Osteoblast (primary cell): ENCODE measurements around the gene GRID1. TPM values are rescaled to one million over a fixed set of nuclear protein-coding genes. Genes with fewer than 3 reads are reported as not detected.
A peak's percentile ranks its signal among the peaks of the same experiment; 100 is the strongest.

Experiments
- DNase-seq: peaks from one replicate; pipeline ENCODE4 v3.0.0; 2011; ENCODE audit warnings: low spot score, mixed read lengths; ENCODE audit not compliant: insufficient read length; ENCODE audit errors: missing footprints
- H2AFZ ChIP-seq: 2 replicates; pipeline ENCODE4 v1.6.0; 2011; ENCODE audit warnings: mild to moderate bottlenecking, low read length
- H3K27ac ChIP-seq: 2 replicates; pipeline ENCODE4 v1.5.1; 2011; ENCODE audit warnings: mild to moderate bottlenecking, low read depth, low read length, moderate library complexity
- H3K27me3 ChIP-seq: 2 replicates; pipeline ENCODE4 v1.6.0; 2012; ENCODE audit warnings: mild to moderate bottlenecking, control low read depth, inconsistent platforms, low read length, moderate library complexity; ENCODE audit not compliant: insufficient read depth
- H3K36me3 ChIP-seq: 2 replicates; pipeline ENCODE4 v1.5.1; 2011; ENCODE audit warnings: mild to moderate bottlenecking, low read length, control low read depth, moderate library complexity; ENCODE audit not compliant: insufficient read depth
- H3K4me1 ChIP-seq: 2 replicates; pipeline ENCODE4 v1.5.1; 2011; ENCODE audit warnings: mild to moderate bottlenecking, low read length, control low read depth, moderate library complexity; ENCODE audit not compliant: insufficient read depth
- H3K4me2 ChIP-seq: 2 replicates; pipeline ENCODE4 v1.6.0; 2011; ENCODE audit warnings: mild to moderate bottlenecking, low read length; ENCODE audit not compliant: insufficient read depth
- H3K4me3 ChIP-seq: fragments of 200-600 bp; sonication (generic); 3 replicates; pipeline ENCODE4 v1.5.1; 2012; ENCODE audit warnings: mild to moderate bottlenecking, low read length, inconsistent platforms; ENCODE audit not compliant: insufficient read depth
- H3K79me2 ChIP-seq: 2 replicates; pipeline ENCODE4 v1.6.0; 2012; ENCODE audit warnings: mild to moderate bottlenecking, low read length, control low read depth, inconsistent platforms; ENCODE audit not compliant: insufficient read depth
- H3K9me3 ChIP-seq: 2 replicates; pipeline ENCODE4 v1.5.1; 2011; ENCODE audit warnings: low read depth, low read length, control low read depth
- H4K20me1 ChIP-seq: 2 replicates; pipeline ENCODE4 v1.6.0; 2012; ENCODE audit warnings: mild to moderate bottlenecking, low read length, control low read depth; ENCODE audit not compliant: insufficient read depth
- CTCF ChIP-seq: IDR thresholded peaks from 2 replicates; pipeline ENCODE4 v1.5.1; 2011; ENCODE audit warnings: mild to moderate bottlenecking, low read depth, low read length, moderate library complexity; ENCODE audit errors: extremely low read depth
- total RNA-seq: library from RNA; depleted of rRNA; stranded (reverse); fragments of >200 nt; gene quantifications from 2 replicates; pipeline ENCODE4 v1.2.3, GENCODE V29; 2012

The GRID1 gene
- total RNA-seq, 1 donor = not detected

GRCh38 chr10:86373828-86374227 lies 7.2 kb upstream of the GRID1 start:
- TF ChIP-seq CTCF = no peak

DNA sequence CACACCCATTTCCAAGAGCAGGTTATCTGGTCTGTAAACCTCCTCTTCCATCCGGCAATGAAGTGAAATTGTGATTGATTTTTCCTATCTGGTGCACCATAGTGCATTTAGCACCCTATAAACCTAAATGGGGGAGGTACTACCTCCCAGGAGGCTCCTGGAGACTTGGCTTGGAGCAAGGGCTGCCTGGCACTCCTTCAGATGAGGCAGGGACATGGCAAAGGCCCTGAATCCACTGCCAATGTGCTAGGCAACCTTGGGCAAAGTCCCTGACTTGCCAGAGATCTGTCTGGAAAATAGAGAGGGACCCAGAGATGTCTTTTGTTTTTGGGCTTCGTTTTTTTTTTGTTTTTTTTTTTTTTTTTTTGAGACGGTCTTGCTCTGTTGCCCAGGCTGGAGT lies 6.7 kb upstream of the GRID1 start:
- Histone ChIP-seq H2AFZ (no peak overlapping the region), H3K79me2 (no peaks in the 10 kb centered on the region), H3K36me3 (no peaks in the 10 kb centered on the region), H3K4me2 (no peak overlapping the region), H3K9me3 (no peaks in the 10 kb centered on the region), H3K27me3 (peaks cover 34% of the 10 kb centered on the region), H3K27ac (no peak overlapping the region), H3K4me1 (no peaks in the 10 kb centered on the region), H4K20me1 (no peaks in the 10 kb centered on the region), H3K4me3 (no peak overlapping the region)
- TF ChIP-seq CTCF = no peak
- DNase-seq = peak; percentile 48

More at GRCh38 chr10:86373828-86374227, 7.2 kb upstream of the GRID1 start:
- Histone ChIP-seq H3K36me3 (no peaks in the 10 kb centered on the region), H3K4me2 (no peak overlapping the region), H3K4me3 (no peak overlapping the region), H3K27ac (no peak overlapping the region), H3K4me1 (no peaks in the 10 kb centered on the region), H2AFZ (no peak overlapping the region), H3K9me3 (no peaks in the 10 kb centered on the region), H3K27me3 (peaks cover 28% of the 10 kb centered on the region), H3K79me2 (no peaks in the 10 kb centered on the region), H4K20me1 (no peaks in the 10 kb centered on the region)
- no peak for DNase-seq

DNA sequence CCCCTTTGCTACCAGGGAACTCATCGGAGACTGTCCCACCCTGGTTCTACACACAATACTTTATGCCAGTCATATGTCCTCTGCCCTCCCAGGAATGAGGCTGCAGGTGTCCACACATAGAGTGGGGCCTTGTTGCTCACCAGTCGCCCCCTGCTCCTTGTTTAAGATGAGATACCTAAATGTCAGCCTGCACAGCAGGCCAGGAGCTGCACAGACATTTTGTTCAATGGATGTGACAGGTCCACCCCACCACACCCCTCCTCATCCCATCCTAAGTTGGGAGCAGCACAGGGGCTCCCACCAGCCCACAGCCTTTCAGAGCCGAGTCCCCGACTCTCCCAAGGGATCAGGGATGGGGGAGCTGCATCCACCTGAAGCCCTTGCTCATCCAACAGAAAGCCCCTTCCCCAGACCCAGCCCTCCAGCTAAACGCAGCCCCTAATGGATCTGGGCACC lies 6.2 kb upstream of the GRID1 start:
- peaks cover 36% of the 10 kb centered on the region for H3K27me3 ChIP-seq
- no peaks in the 10 kb centered on the region for H3K79me2 ChIP-seq
- no peak for TF ChIP-seq CTCF
- no peak overlapping the region for H3K4me3 ChIP-seq
- no peak overlapping the region for H2AFZ ChIP-seq
- H3K9me3 ChIP-seq = no peaks in the 10 kb centered on the region
- DNase-seq = peak; percentile 81
- no peaks in the 10 kb centered on the region for H3K4me1 ChIP-seq
- no peaks in the 10 kb centered on the region for H3K36me3 ChIP-seq
- H3K4me2 ChIP-seq = no peak overlapping the region
- H3K27ac ChIP-seq = no peak overlapping the region
- H4K20me1 ChIP-seq = no peaks in the 10 kb centered on the region

DNA sequence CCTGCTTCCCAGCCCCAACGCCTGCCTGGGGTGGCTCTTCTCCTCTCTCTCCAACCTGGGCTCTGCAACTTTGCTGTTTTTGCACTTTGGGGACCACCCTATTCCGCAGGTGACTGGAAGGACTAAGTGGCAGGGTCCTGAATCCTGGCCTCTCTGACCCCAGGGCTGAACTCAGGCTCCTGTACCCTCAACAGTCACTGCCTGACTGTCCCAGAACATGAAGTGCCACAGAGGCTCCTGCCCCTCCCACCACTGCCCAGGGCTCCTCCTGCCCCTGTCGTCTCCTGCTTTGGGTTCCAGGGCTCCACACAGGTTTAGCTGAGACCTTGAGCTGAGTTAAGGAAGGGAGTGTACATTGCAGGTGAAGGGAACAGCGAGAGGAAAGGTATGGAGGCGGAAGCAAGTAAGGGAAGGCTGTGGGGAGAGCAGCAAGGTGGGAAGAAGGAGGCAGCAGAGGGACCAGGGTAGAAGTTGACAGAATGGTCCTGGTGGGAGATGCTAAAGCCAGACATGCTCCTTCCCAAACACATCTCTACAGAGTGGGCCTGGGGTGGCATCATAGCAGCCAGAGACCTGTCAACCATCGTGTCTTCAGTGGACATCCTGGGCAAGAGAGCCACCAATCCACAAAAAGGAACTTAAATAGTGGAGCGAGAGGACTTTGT lies 5.7 kb upstream of the GRID1 start:
- Histone ChIP-seq H3K79me2 (no peaks in the 10 kb centered on the region), H2AFZ (no peak overlapping the region), H3K27me3 (peaks cover 41% of the 10 kb centered on the region)

More for the DNA sequence above, 5.7 kb upstream of the GRID1 start:
- Histone ChIP-seq H3K4me1 (no peaks in the 10 kb centered on the region), H4K20me1 (no peaks in the 10 kb centered on the region), H3K9me3 (no peaks in the 10 kb centered on the region), H3K27ac (no peak overlapping the region), H3K36me3 (no peaks in the 10 kb centered on the region), H3K4me3 (no peak overlapping the region), H3K4me2 (no peak overlapping the region)
- TF ChIP-seq CTCF = no peak
- peak; percentile 43 for DNase-seq
